ENCODE results near the gene PIGR.

The PIGR gene

DNA sequence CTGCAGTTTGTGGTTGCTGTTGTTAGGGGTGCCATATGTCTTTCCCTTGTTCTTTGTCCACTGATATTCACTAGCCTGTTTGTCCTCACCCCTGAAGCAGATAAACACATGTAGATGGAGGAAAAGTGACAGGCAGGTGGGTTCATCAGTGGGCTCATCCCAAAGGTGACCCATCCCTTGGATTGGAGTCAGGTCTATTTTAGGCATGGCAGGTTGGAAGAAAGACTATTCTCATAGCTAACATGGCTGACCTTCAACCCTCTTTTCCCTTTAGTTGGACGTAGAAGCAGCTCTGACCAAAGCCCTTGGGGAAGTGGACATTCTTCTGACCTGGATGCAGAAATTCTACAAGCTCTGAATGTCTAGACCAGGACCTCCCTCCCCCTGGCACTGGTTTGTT lies 43.6 kb downstream of the PIGR start:
- no peak for DNase-seq (ENCODE audit: extremely low read depth, low read depth)
- TF ChIP-seq, protein P1, sequence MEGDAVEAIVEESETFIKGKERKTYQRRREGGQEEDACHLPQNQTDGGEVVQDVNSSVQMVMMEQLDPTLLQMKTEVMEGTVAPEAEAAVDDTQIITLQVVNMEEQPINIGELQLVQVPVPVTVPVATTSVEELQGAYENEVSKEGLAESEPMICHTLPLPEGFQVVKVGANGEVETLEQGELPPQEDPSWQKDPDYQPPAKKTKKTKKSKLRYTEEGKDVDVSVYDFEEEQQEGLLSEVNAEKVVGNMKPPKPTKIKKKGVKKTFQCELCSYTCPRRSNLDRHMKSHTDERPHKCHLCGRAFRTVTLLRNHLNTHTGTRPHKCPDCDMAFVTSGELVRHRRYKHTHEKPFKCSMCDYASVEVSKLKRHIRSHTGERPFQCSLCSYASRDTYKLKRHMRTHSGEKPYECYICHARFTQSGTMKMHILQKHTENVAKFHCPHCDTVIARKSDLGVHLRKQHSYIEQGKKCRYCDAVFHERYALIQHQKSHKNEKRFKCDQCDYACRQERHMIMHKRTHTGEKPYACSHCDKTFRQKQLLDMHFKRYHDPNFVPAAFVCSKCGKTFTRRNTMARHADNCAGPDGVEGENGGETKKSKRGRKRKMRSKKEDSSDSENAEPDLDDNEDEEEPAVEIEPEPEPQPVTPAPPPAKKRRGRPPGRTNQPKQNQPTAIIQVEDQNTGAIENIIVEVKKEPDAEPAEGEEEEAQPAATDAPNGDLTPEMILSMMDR (IDR thresholded peaks at IDR 0.05; ENCODE audit: low read depth, low read length): no peak

DNA sequence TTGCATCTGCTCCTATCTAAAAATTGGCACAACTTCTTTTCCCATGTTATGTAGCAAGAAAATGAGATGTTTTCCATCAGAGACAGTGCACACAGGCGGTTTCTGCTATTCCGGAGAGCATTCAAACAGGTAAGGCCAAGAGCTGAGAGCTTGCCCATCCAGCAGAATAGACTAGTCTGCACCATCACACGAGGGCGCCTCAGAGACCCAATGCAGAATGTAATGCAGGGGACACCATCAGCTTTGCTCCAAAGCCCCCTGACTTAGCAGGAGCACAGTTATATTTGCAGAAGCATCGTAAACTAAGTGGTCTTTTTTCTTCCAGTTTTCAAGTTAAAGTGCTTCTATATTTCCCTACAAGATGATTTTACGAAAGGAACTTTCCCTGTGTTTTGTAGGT lies 44.3 kb downstream of the PIGR start:
- TF ChIP-seq, protein P1 (IDR thresholded peaks at IDR 0.05; ENCODE audit: low read depth, low read length): no peak
- no peak for DNase-seq (ENCODE audit: extremely low read depth, low read depth)

DNA sequence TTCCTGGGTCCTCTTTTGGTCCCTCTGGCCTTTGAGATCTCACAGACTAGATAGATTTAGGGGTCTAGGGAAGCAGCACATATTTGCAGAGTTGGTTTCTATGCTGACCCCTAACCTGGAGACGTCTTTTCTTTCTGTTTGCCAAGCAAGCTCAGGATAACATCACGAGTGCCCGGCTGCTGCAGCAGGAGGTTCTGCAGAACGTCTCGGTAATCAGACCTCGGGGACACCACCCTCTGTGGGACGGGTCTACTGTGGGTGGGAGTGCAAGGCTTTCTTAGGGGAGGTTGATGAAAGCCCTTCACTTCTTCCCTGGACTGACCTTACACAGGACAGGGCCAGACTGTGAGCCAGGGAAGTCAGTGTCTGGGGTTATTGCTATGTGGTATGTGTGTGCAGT lies 46.1 kb downstream of the PIGR start:
- TF ChIP-seq, protein P1 (IDR thresholded peaks at IDR 0.05; ENCODE audit: low read depth, low read length): no peak
- DNase-seq (ENCODE audit: extremely low read depth, low read depth): no peak

DNA sequence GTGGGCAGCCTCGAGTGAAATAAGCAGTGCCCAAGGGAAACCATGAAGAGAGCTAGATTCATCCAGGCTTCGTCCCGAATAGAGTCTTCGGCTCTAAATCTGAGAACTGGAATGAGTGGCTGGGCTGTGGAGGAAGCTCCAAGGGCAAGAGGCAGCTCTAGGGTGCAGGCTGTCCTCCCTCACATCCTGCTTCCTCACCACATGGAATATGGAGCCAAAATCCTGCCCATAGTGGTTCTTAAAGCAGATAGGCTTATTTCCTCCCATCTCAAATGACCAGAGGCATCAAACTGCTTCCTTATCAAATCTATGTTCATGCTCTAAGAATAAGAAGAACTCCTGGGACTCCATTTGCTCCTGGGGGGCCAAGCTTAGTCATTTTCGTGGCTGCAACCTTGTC lies 46.5 kb downstream of the PIGR start:
- TF ChIP-seq, protein P1 (IDR thresholded peaks at IDR 0.05; ENCODE audit: low read depth, low read length): no peak
- no peak for DNase-seq (ENCODE audit: extremely low read depth, low read depth)

DNA sequence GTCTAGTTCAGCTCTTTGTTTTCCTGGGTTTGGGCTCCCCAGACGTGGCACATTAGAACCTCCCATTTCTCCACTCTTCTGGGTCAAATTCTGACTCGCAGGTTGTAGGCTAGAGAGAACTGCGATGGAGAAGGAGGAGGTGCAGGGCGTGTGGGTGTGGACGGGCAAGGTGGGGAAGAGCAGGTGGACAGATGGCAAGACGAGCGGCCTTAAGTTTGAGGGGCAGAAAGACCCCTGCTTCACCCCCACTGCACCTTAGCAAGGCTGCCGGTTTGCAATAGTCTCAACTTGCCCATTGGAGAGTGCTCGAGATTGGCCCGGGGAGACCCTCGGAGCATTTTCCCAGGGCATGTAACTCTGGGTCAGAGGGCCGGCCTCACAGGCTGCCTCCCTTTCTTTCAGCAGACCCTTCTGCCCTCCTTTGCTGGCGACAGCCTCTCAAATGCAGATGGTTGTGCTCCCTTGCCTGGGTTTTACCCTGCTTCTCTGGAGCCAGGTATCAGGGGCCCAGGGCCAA lies 47.3 kb downstream of the PIGR start:
- DNase-seq (ENCODE audit: extremely low read depth, low read depth): no peak

DNA sequence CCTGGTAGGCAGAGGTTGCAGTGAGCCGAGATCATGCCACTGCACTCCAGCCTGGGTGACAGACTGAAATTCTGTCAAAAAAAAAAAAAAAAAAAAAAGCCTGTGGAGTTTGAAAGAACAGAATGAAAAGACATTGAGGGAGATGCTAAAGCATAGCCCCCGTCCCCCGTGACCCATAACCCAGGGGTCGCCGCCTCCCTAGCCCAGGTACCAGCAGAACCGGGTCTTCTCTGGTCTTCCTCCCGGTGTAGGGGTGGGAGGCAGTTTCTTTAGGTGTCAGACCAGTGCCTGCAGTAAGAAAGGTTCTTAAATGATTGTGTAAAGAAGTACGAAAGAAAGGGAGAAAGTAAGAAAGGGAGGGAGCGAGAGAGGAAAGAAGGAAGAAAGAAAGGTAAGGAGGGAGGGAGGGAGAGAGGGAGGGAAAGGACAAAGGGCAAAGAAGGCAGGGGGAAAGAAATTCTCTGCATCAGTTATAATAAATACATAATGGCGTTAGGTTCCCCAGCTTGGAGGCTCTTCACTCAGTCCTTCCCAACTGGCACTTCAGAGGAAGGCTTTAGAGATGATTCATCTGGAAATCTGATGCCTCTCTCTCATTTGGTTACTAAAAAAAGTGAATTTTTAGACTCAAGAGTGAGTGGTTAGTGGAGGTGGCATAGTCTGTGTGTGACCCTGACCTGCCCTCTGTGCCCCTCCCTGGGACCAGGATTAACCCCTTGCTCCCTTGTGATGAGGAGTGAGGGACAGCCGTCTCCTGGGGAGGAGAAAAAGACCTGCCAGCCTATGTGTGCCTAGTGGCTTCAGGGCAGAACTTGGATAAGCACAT lies 48.0 kb downstream of the PIGR start:
- TF ChIP-seq, protein P1 (IDR thresholded peaks at IDR 0.05; ENCODE audit: low read depth, low read length): no peak
- DNase-seq (ENCODE audit: extremely low read depth, low read depth): no peak

More for the DNA sequence above, 47.3 kb downstream of the PIGR start:
- TF ChIP-seq, protein P1 (IDR thresholded peaks at IDR 0.05; ENCODE audit: low read depth, low read length): no peak

DNA sequence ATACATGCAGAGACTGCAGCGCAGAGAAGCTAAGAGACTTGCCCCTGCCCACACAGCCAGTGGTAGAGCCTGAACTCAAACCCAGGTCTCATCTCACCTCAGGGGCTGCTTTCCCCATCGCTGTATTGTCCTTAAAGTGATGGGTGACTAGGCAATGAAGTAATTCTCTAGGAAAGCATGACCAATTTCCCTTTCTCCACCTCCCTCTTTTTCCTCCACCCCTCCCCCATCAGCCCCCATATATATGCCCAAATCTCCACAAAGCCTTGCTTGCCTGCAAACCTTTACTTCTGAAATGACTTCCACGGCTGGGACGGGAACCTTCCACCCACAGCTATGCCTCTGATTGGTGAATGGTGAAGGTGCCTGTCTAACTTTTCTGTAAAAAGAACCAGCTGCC lies 49.1 kb downstream of the PIGR start, which contains the start of gene IL24:
TSS of gene IL24 (plus strand) at position 269 of the 400 bp plus-strand sequence. CDS start 390 bp downstream, outside the sequence.
- DNase-seq (ENCODE audit: extremely low read depth, low read depth): no peak
- TF ChIP-seq, protein P1 (IDR thresholded peaks at IDR 0.05; ENCODE audit: low read depth, low read length): no peak
